NCI-H82 (cell line): ENCODE measurements around the gene APH1A.
"Not testable (repeated sequence)": the region's sequence is repeated elsewhere in the genome, so short reads cannot be mapped to it uniquely, and the experiment has no call there.

Experiments
- DNase-seq: peaks from one replicate; lab custom pipeline; 2025; lab: John Stamatoyannopoulos, UW

Gene APH1A

DNA sequence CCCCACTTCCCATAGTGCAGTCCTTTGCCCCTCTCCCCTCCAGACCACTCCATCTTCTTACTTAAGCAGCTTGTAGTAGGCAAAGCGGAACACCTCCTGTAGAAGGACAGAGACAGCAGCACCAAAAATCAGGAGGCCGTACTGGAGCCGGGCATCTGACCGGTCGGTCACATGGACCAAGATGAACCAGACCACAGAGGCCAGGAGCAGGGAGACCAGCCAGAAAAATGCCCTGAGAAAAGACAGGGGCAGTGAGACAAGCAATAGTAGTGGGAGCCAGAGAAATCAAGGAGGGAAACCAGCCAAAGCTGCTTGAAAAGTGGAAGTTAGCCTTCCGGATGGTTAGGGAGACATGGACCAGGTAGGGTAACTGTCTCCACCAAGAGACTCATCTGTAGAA, 920 bp downstream of the APH1A start:
- DNase-seq: no peak

DNA sequence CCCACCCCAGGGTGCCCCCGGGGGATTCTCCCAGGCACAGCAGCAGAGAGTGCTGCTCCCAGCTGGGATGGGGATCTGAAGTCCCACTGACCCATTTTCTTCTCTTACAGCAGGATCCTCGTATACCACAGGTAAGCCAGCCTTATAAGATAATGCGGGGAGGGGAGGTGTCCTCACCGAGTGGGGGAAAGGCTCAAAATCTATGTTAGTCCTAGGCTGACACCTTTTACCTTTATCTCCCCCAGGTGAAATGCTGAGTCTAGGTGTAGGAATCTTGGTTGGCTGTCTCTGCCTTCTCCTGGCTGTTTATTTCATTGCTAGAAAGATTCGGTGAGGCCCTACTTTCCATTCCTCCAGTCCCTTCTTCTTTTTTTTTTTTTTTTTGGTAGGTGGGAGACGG, 5.3 kb downstream of the APH1A start:
- DNase-seq: no peak

DNA sequence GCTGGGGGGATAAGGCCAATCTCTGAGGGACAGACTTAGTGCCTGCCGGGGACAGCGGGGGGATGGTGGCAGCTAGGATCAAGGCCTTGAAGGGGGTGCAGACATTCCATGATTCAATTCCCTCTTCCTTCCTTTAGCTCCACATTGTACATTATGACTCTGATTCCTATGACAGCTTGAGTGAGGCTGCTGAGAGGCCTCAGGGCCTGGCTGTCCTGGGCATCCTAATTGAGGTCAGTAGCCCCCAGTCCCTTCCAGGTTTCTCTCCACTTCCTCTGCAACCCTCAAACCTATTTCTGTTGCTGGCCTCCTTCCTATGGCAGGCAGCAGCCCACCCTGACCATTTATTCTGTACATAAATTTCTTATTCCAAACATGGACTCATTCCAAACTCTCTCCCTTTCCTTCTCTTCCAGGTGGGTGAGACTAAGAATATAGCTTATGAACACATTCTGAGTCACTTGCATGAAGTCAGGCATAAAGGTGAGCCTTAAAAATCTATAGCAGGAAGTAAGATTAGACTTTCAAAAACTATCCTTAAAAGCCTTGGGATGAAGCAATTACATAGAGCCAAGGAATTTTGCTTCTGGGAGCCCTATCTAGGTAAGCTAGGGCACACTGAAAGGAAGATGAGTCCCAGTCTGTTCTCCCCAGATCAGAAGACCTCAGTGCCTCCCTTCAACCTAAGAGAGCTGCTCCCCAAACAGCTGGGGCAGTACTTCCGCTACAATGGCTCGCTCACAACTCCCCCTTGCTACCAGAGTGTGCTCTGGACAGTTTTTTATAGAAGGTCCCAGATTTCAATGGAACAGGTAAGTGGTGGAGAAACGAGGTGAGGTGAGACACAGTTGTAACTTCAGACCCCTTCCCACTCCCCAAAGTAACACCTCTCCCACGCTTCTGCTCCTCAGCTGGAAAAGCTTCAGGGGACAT, 6.2 kb downstream of the APH1A start:
- no peak for DNase-seq

DNA sequence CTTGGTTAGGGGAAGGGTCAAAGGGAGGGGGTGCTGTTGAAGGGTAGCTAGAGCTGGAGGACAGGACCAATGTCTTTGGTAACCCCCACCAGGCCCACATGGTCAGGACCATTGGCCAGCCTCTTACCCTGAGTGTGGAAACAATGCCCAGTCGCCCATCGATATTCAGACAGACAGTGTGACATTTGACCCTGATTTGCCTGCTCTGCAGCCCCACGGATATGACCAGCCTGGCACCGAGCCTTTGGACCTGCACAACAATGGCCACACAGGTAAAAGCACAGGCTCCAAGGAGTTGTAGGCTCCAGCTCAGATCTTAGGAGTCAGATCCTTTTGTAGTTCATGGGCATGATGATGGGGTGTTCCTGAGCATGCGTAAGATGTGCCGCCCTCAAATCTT, 7.4 kb downstream of the APH1A start:
- DNase-seq: no peak

DNA sequence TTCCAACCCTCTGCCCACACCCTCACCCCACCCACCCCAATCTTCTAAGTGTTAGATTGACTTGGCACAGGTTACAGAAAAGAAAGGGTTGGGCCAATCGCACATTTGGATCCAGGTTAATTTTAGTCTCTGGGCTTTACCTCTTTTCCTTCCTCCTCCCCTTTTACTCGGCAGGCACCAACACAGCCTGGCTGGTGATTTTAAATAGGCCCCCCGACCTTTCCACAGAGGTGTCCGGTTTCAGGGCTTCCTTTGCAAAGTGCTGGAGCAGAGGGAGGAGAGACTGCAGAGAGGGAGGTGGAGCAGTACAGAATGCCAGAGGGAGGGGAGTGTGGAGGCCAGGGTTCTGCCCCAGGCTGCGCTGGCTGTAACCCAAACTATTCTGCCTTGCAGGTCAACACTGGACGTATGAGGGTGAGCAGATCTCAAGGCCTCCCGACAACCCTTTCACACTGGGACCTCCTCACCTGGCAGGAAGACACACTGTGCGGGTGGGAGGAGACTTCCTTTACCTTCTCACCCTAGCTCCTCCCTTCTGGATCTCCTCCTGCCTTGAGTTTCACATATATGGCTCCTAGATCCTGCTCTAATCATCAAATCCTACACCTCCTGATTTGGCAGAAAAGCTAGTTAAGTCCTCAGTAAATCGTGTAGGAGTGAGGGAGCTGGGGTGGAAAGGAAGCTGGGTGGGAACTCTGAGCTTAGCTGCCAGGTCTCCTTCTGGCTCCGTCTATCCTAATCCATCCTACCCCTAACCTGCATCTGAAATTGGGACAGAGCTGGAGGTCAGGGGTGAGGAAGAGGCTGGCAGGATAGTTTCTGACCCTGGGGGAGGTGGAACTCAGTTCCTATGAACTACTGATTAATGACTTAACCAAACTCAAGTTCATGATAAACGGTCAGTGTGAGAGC, 8.8 kb downstream of the APH1A start:
- DNase-seq: no peak

DNA sequence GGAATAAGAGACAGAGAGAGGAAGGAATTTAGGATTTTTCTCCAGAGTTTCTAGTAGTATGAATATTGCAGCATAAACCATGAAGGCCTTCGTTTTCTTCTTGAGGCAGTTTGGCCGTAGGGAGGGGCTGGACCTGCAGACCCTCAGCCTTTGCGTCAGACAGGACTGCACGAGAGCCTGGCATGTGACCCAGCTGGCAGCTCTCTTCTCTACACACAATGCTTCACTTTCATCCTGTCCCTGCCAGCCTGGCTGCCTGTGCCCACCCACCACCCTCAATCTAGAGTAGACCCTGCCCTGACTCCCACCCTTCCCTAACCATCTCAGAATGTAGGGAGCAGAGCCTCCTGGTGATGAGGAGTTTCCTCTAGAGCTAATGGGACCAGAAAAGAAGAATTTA, 9.6 kb downstream of the APH1A start:
- DNase-seq: no peak

DNA sequence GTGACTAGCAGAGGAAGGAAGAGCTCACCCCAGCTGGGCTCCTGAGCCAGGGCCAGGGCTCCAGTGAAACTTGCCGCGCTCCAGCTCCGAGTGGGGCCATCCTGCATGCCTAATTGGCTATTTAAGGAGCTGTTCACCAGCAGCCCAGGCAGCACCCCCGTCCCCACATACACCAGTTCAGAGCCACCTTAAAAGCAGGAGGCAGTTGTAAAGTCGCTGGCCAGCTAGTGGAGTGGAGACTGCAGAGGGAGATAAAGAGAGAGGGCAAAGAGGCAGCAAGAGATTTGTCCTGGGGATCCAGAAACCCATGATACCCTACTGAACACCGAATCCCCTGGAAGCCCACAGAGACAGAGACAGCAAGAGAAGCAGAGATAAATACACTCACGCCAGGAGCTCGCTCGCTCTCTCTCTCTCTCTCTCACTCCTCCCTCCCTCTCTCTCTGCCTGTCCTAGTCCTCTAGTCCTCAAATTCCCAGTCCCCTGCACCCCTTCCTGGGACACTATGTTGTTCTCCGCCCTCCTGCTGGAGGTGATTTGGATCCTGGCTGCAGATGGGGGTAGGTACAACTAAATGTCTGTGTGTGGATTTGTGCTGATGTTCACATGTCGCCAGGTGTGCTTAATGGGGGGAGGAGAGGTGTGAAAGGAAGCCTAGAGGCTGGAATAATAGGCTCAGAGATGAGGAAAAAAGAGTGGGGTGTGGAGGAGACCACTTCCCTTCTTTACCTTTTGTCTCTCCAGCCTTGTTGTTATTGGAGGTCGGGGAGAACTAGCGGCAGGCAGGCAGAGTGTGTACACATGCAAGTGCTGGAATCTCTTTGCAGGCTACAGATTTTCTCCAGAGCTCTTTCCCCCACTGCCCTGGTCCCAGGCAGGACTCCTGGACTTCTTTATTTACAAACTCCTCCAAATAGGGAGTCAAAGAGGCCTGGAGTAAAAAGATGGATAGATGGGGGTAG, 10.9 kb downstream of the APH1A start, which contains the start of gene CA14:
TSS of gene CA14 (plus strand) at position 151 of the 962 bp plus-strand sequence. CDS start at position 506, 355 bp downstream.
- DNase-seq: peak; percentile 52

DNA sequence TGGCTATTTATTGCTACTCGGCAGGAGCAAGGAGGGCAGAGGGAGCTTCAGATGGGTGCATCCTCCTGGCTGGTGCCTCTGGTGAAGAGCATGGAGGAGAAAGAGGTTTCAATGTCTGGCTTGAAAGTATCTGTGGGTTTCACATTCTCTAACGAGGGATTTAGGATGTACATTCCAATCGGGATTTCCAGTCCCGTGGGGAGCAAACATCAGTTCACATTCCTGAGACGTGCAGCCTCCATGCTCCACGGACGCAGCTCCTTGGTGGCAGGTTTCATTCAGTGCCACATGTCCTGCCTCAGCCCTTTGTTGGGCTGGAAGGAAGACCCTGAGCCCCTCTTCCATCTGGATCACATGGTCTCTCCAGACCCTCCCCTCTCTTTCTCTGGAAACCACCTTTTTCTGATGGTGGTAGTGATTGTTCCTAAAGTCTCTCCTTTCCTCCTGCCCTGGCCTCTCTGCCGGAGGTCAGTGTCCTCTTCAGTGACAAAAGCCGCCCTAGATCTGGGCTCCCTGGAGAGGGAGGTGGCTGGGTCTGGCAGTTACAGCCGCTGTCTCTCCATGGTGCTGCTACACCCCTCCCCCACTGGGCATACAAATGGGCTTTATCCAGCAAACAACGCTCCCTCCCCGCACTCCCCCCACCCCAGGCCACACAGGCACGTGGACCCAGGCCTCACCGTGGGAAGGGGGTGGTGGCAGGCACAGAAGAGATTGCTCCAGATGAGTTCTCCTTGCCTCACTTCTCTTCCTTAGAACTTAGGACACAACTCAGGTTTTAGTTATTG, 12.1 kb downstream of the APH1A start:
- DNase-seq: peak; percentile 49

DNA sequence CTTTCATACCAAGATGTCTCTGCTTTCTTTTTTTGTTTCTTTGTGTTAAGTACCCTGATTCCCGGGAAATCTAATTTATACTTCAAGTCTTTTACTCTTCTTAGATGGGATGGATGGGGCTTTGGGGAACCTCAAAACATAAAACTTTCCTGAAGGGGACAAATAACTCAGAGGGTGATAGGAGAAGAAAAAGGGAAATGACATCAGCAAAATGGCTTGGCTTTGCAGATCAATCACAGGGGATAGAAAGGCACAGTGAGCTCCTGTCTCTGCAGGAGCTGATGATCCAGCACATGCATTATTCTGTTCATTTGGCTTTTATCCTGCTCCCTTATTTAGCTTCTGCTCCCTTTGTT, 12.6 kb downstream of the APH1A start:
- no peak for DNase-seq

DNA sequence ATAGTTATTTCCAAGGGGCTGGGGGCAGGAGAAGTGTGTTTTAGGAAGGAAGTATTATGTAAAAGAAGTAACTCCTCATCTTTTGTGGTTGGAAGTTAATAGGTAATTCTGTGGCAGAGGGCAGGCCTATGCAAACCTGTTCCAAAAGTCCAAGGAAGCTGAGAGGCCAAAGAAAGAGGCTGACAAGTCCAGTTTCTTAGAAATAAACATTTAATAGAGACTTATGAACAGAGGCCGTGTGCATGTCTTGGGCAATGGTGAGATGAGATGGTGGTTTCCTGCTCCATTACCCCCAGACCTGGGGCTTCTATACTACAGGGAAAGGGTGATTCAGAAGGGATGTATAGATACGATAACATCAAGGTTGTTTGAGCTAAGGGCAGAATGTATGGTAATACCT, 18.9 kb downstream of the APH1A start:
- DNase-seq: no peak

DNA sequence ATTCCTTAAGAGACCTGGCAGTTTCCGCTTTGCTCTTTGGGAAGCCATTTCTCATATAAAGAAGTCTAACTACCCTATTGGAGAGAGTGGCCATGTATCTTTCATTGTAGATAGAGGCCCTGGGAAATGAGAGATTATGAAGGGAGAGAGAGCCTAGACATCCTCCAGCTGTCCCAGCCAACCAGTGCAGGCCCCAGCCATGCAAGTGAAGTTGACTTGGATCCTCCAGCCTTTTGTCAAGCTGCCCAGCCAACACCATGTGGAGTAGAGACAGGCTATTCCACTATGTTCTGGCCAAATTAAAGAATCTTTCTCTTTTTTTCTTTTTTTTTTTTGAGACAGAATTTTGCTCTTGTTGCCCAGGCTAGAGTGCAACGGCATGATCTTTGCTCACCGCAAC, 25.8 kb downstream of the APH1A start:
- no peak for DNase-seq

DNA sequence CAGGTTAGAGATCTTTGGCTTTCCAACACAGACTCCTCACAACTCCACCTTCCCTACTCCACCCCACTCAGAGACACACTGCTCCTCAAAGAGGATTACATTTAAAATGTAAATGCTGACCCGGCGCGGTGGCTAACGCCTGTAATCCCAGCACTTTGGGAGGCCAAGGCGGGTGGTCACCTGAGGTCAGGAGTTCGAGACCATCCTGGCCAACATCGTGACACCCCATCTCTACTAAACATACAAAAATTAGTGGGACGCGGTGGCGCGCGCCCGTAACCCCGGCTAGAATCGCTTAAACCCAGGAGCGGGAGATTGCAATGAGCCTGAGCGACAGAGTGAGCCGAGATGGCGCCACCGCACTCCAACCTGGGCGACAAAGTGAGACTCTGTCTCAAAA, 31.1 kb downstream of the APH1A start:
- peak; percentile 38 for DNase-seq

DNA sequence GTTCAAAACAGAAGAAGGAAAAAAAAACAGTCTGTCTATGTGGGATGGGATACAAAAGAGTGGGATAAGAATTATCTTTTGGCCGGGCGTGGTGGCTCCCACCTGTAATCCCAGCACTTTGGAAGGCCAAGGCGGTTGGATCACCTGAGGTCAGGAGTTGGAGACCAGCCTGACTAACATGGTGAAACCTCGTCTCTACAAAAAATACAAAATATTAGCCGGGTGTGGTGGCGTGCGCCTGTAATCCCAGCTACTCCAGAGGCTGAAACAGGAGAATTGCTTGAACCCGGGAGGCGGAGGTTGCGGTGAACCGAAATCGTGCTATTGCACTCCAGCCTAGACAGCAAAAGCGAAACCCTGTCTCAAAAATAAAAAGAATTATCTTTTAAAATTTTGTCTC, 31.6 kb downstream of the APH1A start:
- DNase-seq: not testable (repeated sequence)

DNA sequence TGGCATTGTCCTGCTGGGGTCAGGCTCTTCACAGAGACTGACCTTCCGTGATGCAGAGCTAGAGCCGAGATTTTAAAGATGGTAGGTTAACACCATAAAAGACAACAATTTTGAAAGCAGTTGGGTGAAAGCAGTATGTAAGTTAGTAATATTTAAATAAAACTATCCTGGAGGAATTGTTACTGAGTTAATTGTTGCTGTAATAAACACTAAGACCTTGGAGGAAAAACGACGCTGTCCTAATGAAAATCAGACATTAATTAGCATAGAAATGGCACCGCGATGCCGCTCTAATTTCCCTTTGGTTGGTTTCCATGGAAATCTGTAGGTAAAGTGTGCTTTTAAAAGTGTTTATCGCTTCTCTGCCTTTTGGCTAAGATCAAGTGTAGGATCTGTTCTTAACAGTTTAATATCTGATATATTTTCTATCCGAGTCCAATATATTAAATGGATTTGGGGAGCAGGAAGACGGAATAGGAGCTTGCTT, 32.2 kb downstream of the APH1A start:
- peak; percentile 58 for DNase-seq

DNA sequence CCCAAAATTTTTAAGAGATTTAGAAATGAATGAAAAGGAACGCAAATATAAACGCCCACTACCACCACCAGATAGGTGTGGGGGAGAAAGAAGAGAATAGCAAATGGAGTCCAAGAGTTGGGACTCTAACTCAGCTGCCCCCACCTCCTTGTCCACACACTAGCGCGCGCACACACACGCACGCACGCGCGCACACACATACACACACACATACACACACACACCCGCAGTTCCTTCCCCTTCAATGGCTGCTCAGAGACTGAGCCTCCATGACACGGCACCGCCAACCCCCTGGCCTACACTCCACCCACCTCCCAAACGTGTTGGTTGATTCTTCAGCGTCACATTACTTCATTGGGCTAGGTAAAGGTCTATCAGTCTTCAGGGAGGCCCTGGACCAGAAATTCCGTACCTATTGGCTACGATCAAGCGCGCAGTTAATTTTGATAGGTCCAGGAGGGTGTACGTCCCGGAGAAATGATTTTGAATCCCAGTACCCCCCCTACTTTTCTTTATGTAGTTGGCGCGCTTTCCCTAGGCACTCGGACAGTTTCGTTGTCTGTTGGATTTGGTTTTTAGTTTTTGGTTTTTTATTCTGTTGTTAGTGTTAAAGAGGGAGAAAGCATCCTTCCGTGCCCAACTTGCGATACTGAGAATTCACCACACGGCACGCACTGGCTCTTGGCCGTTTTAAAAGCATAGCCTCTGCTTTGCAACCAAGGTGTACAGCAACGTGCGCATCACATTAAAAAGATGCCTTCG, 32.8 kb downstream of the APH1A start, which contains the start of gene ANP32E:
TSS of gene ANP32E (minus strand) at position 261 of the 762 bp plus-strand sequence. CDS start 326 bp downstream, outside the sequence.
- DNase-seq: peak; percentile 100

DNA sequence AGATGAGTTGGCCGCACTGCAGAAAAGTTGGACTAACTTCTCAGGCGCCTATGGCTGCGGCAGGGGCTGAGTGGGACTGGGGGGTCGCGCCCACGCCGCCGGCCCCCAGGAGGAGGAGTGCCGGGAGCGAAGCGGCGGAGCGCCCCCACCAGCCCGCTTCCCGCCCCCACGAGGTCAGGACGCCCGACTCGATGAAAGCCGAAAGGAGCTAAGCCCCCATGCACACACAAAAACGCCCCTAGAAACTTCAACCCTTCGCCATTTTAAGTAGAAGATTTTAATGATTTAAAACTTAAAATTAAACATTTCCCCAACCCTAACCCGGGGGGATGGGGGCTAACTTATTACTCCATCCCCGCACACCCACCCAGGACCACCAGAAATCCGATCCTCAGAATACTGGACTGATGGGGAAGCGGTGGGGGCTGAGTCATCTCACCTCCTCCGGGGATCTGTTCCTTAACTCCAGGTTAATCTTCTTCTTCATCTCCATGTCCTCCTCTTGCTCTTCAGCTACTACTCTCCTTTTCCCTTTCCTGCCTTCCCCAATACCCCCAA, 33.4 kb downstream of the APH1A start:
- peak; percentile 76 for DNase-seq

DNA sequence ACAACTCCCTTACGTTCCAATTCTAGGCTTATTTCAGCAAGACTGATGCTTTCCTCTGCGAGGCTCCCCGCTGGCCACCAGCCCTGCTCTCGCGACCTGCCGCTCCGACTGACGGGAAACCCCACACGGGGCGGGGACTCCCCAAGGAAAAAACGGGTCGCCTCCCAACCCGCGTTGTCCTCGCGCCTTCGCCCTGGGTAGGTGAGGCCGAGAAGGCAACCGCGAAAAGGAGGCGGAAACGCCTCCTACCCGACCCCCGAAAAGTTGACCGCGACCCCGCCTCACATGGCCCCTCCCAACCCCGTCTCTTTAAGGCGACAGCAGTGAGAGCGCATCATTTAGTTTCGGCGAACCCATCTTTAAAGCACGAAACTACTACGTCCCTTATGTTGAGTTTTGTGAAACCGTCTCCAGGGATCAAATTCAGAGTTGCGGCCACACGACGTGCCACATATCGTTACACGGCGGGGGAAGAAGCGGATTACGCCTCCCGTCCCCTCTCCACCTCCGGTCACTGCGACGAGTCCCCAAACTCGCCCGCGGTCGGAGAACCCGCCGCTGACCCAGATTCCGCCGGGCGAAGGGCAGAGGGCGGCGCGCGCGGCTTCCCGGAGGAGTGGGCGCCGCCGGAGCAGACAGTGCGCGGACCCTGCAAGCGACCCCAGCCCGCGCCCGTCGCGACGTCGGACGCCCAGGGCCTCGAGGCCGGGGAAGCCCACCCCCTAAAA, 34.1 kb downstream of the APH1A start:
- DNase-seq: peak; percentile 84

DNA sequence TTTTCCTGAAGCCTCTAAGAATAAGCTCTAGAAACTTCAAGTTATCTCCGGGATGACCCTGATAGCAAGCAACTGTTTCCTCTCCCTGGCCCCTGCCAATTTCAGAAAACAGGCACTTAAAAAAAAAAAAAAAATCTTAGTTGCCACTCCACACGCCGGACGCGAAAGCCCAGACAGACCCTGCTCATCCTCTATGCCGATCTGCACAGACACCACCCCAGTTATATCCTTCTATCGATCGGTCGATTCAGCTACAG, 34.6 kb downstream of the APH1A start:
- no peak for DNase-seq
